WTC11 (cell line): ENCODE measurements around the gene MFAP3L. TPM values are rescaled to one million over a fixed set of nuclear protein-coding genes. Genes with fewer than 3 reads are reported as not detected.

Experiments used
- ATAC-seq: fragments of 200-7000 bp; cut with Tn5 transposase; 2 replicates; pipeline ENCODE4 v1.10.0; 2021; ENCODE audit warnings: mild to moderate bottlenecking, moderate library complexity
- CTCF ChIA-PET: fragments of 300-600 bp; sonication (Branson Sonifier 250); formaldehyde crosslinking; loops from one replicate; lab custom pipeline; 2021; ENCODE audit warnings: antibody characterized with exemption; lab: Charles Lee
- POLR2A ChIA-PET: fragments of 350-600 bp; sonication (Branson Sonifier 250); formaldehyde crosslinking; loops from one replicate; lab custom pipeline; 2021; ENCODE audit warnings: antibody characterized with exemption; lab: Charles Lee
- DNase-seq: peaks from one replicate; pipeline ENCODE4 v3.0.0; 2021; ENCODE audit warnings: low spot score
- H3K27ac Mint-ChIP-seq: 2 replicates; pipeline ENCODE4 v1.8.0; 2021; ENCODE audit warnings: mixed read lengths
- H3K27me3 Mint-ChIP-seq: 2 replicates; pipeline ENCODE4 v1.8.0; 2021; ENCODE audit warnings: low read depth, mild to moderate bottlenecking, moderate library complexity, mixed read lengths
- H3K36me3 Mint-ChIP-seq: 2 replicates; pipeline ENCODE4 v1.8.0; 2021; ENCODE audit warnings: mixed read lengths
- H3K4me1 Mint-ChIP-seq: 2 replicates; pipeline ENCODE4 v1.8.0; 2022; ENCODE audit warnings: mixed read lengths
- H3K4me3 Mint-ChIP-seq: 2 replicates; pipeline ENCODE4 v1.8.0; 2021; ENCODE audit warnings: mild to moderate bottlenecking, moderate library complexity, mixed read lengths
- H3K9me3 Mint-ChIP-seq: 2 replicates; pipeline ENCODE4 v1.8.0; 2021; ENCODE audit warnings: mixed read lengths
- AFF4 ChIP-seq: sonication (generic); formaldehyde crosslinking; IDR thresholded peaks from 2 replicates; pipeline ENCODE4 v1.8.1; 2023; ENCODE audit warnings: mild to moderate bottlenecking, missing genetic modification reagents, borderline replicate concordance
- ATF3 ChIP-seq: sonication (generic); formaldehyde crosslinking; conservative IDR thresholded peaks from 2 replicates; pipeline ENCODE4 v1.8.1; 2022; ENCODE audit warnings: mild to moderate bottlenecking, missing genetic modification reagents
- CBFB ChIP-seq: sonication (generic); formaldehyde crosslinking; IDR thresholded peaks from 2 replicates; pipeline ENCODE4 v1.8.1; 2022; ENCODE audit warnings: mild to moderate bottlenecking, low read depth, missing genetic modification reagents
- ESRRA ChIP-seq: sonication (generic); formaldehyde crosslinking; IDR thresholded peaks from 2 replicates; pipeline ENCODE4 v1.8.1; 2022; ENCODE audit warnings: mild to moderate bottlenecking, missing genetic modification reagents, borderline replicate concordance
- ETV6 ChIP-seq: sonication (generic); formaldehyde crosslinking; IDR thresholded peaks from 2 replicates; pipeline ENCODE4 v1.8.1; 2022; ENCODE audit warnings: mild to moderate bottlenecking, missing genetic modification reagents
- FOXK1 ChIP-seq: sonication (generic); formaldehyde crosslinking; IDR thresholded peaks from 2 replicates; pipeline ENCODE4 v1.8.0; 2022; ENCODE audit warnings: mild to moderate bottlenecking, moderate library complexity, missing genetic modification reagents
- FOXP1 ChIP-seq: sonication (generic); formaldehyde crosslinking; IDR thresholded peaks from 2 replicates; pipeline ENCODE4 v1.8.0; 2022; ENCODE audit warnings: missing genetic modification reagents, mild to moderate bottlenecking, moderate library complexity, borderline replicate concordance
- MLX ChIP-seq: sonication (generic); formaldehyde crosslinking; IDR thresholded peaks from 2 replicates; pipeline ENCODE4 v1.8.1; 2023; ENCODE audit warnings: mild to moderate bottlenecking, missing genetic modification reagents, moderate library complexity
- MYBL2 ChIP-seq: sonication (generic); formaldehyde crosslinking; IDR thresholded peaks from 2 replicates; pipeline ENCODE4 v1.8.1; 2023; ENCODE audit warnings: mild to moderate bottlenecking, moderate library complexity, missing genetic modification reagents
- NFYB ChIP-seq: sonication (generic); formaldehyde crosslinking; conservative IDR thresholded peaks from 2 replicates; pipeline ENCODE4 v1.8.0; 2022; ENCODE audit warnings: low read depth, missing genetic modification reagents
- NR1H2 ChIP-seq: sonication (generic); formaldehyde crosslinking; IDR thresholded peaks from 2 replicates; pipeline ENCODE4 v1.9.0; 2021; ENCODE audit warnings: mild to moderate bottlenecking, moderate library complexity, missing genetic modification reagents
- NR3C1 ChIP-seq: sonication (generic); formaldehyde crosslinking; conservative IDR thresholded peaks from 2 replicates; pipeline ENCODE4 v1.8.1; 2023; ENCODE audit warnings: low read depth, mild to moderate bottlenecking, missing genetic modification reagents
- PRRX2 ChIP-seq: fragments of 250-450 bp; sonication (Bioruptor Pico); IDR thresholded peaks from 2 replicates; pipeline ENCODE4 v1.8.0; 2021; ENCODE audit warnings: mild to moderate bottlenecking
- SMAD3 ChIP-seq: sonication (generic); formaldehyde crosslinking; IDR thresholded peaks from 2 replicates; pipeline ENCODE4 v1.8.0; 2022; ENCODE audit warnings: missing genetic modification reagents, mild to moderate bottlenecking, borderline replicate concordance
- SMAD4 ChIP-seq: sonication (generic); formaldehyde crosslinking; IDR thresholded peaks from 2 replicates; pipeline ENCODE4 v1.8.0; 2022; ENCODE audit warnings: mild to moderate bottlenecking, missing genetic modification reagents
- SOX15 ChIP-seq: fragments of 250-450 bp; sonication (Bioruptor Pico); IDR thresholded peaks from 2 replicates; pipeline ENCODE4 v1.9.0; 2021; ENCODE audit warnings: mild to moderate bottlenecking
- USF2 ChIP-seq: sonication (generic); formaldehyde crosslinking; IDR thresholded peaks from 2 replicates; pipeline ENCODE4 v1.8.1; 2023; ENCODE audit warnings: mild to moderate bottlenecking, missing genetic modification reagents, moderate library complexity
- ZMAT4 ChIP-seq: fragments of 250-450 bp; sonication (Bioruptor Pico); IDR thresholded peaks from 2 replicates; pipeline ENCODE4 v1.9.0; 2021; ENCODE audit warnings: mild to moderate bottlenecking
- ZNF512 ChIP-seq: sonication (generic); formaldehyde crosslinking; IDR thresholded peaks from 2 replicates; pipeline ENCODE4 v1.8.1; 2022; ENCODE audit warnings: missing genetic modification reagents, borderline replicate concordance
- ZNF532 ChIP-seq: fragments of 250-450 bp; sonication (Bioruptor Pico); IDR thresholded peaks from 2 replicates; pipeline ENCODE4 v1.9.0; 2021; ENCODE audit warnings: mild to moderate bottlenecking, borderline replicate concordance
- ZSCAN18 ChIP-seq: fragments of 250-450 bp; sonication (Bioruptor Pico); IDR thresholded peaks from 2 replicates; pipeline ENCODE4 v2.1.2; 2022; ENCODE audit warnings: mild to moderate bottlenecking, moderate library complexity
- total RNA-seq: library from RNA; stranded (reverse); gene quantifications from 3 replicates; pipeline ENCODE4 v1.2.3, GENCODE V29; 2021

Gene MFAP3L
- total RNA-seq, 1 experiment from 2014 or later = 31.3 TPM

- TF ChIP-seq SMAD3 (no peak), USF2 (CRISPR knock-in tag) (no peak), ATF3 (no peak), FOXK1 (CRISPR knock-in tag) (no peak), NR3C1 (CRISPR knock-in tag) (no peak), NR1H2 (no peak), NFYB (CRISPR knock-in tag) (no peak), PRRX2 (CRISPR knock-in tag) (no peak)
Measured at GRCh38 chr4:170068438-170069128, 42.4 kb upstream of the MFAP3L start (continued).

- no peak overlapping the region for H3K27ac Mint-ChIP-seq
- H3K27me3 Mint-ChIP-seq = no peaks in the 10 kb centered on the region
- ATAC-seq (no peak), DNase-seq (no peak)
- no peak overlapping the region for H3K4me3 Mint-ChIP-seq
- peaks cover 10% of the 10 kb centered on the region for H3K36me3 Mint-ChIP-seq
- POLR2A ChIA-PET = no interaction called here
- CTCF ChIA-PET = no interaction called here
- H3K4me1 Mint-ChIP-seq = peaks cover 14% of the 10 kb centered on the region
- H3K9me3 Mint-ChIP-seq = no peaks in the 10 kb centered on the region
- TF ChIP-seq ZMAT4 = no peak
- TF ChIP-seq MLX (CRISPR knock-in tag) = no peak
- no peak for TF ChIP-seq AFF4 (CRISPR knock-in tag)
- TF ChIP-seq SMAD4 (CRISPR knock-in tag) = no peak
- no peak for TF ChIP-seq ETV6 (CRISPR knock-in tag)
- no peak for TF ChIP-seq SOX15 (CRISPR knock-in tag)
- no peak for TF ChIP-seq CBFB
- no peak for TF ChIP-seq ESRRA (CRISPR knock-in tag)
- TF ChIP-seq ZNF512 (CRISPR knock-in tag) = no peak
- no peak for TF ChIP-seq ZNF532 (CRISPR knock-in tag)
- TF ChIP-seq ATF3 = no peak
- no peak for TF ChIP-seq ZSCAN18 (CRISPR knock-in tag)
- TF ChIP-seq MYBL2 (CRISPR knock-in tag) = no peak
- no peak for TF ChIP-seq FOXP1 (CRISPR knock-in tag)
Measured at GRCh38 chr4:170059421-170059820, 33.2 kb upstream of the MFAP3L start.
